Measurements from ENCODE around the gene FAM76A. TPM values are rescaled to one million over a fixed set of nuclear protein-coding genes. Genes with fewer than 3 reads are reported as not detected.

Gene FAM76A
- total and polyA plus RNA-seq, 2 donors (not counting 1 experiment from before 2014, with no cell fraction given), result 13.5 to 17.5 TPM

GRCh38 chr1:27778056-27778455, 52.3 kb downstream of the FAM76A start:
- Histone ChIP-seq H3K4me1 (ENCODE audit: control insufficient read depth, extremely low read depth, insufficient read depth, low read length) (no peaks in the 10 kb centered on the region), H3K79me2 (ENCODE audit: control insufficient read depth, insufficient read depth, low read length) (peaks cover 64% of the 10 kb centered on the region), H4K20me1 (ENCODE audit: control insufficient read depth, extremely low read depth, insufficient read depth, low read length) (no peaks in the 10 kb centered on the region), H3K9ac (ENCODE audit: insufficient read depth, low read length) (no peak overlapping the region), H3K9me3 (ENCODE audit: control insufficient read depth, insufficient read depth, low read depth, low read length) (no peaks in the 10 kb centered on the region), H3K4me2 (ENCODE audit: extremely low read depth, insufficient read depth, low read length) (no peak overlapping the region), H3K36me3 (ENCODE audit: control insufficient read depth, insufficient read depth, low read length) (no peaks in the 10 kb centered on the region), H3K27ac (ENCODE audit: insufficient read depth, low read length) (no peak overlapping the region), H3K27me3 (ENCODE audit: control insufficient read depth, insufficient read depth, low read length) (no peaks in the 10 kb centered on the region), H3K4me3 (replicated peaks in 1 of 4; ENCODE audit: control extremely low read depth in 1 of 4, insufficient read depth in 1 of 4, low read depth in 3 of 4, low read length in 4 of 4) (no peak overlapping the region), H2AFZ (ENCODE audit: low read length) (no peak overlapping the region)
- TF ChIP-seq, protein P1, sequence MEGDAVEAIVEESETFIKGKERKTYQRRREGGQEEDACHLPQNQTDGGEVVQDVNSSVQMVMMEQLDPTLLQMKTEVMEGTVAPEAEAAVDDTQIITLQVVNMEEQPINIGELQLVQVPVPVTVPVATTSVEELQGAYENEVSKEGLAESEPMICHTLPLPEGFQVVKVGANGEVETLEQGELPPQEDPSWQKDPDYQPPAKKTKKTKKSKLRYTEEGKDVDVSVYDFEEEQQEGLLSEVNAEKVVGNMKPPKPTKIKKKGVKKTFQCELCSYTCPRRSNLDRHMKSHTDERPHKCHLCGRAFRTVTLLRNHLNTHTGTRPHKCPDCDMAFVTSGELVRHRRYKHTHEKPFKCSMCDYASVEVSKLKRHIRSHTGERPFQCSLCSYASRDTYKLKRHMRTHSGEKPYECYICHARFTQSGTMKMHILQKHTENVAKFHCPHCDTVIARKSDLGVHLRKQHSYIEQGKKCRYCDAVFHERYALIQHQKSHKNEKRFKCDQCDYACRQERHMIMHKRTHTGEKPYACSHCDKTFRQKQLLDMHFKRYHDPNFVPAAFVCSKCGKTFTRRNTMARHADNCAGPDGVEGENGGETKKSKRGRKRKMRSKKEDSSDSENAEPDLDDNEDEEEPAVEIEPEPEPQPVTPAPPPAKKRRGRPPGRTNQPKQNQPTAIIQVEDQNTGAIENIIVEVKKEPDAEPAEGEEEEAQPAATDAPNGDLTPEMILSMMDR (conservative IDR thresholded peaks at IDR 0.05 in 1 of 2, IDR thresholded peaks at IDR 0.05 in 1 of 2; ENCODE audit: low read depth in 1 of 2, low read length in 2 of 2), result no peak
- TF ChIP-seq EZH2 (IDR thresholded peaks at IDR 0.05; ENCODE audit: low read length, missing control alignments), result no peak
- DNase-seq (ENCODE audit: low read depth in 2 of 2), result no peak

GRCh38 chr1:27779122-27779521, 53.4 kb downstream of the FAM76A start:
- no peak overlapping the region for H3K27ac ChIP-seq (ENCODE audit: insufficient read depth, low read length)
- H3K79me2 ChIP-seq (ENCODE audit: control insufficient read depth, insufficient read depth, low read length), result peaks cover 59% of the 10 kb centered on the region
- TF ChIP-seq EZH2 (IDR thresholded peaks at IDR 0.05; ENCODE audit: low read length, missing control alignments), result no peak
- TF ChIP-seq, protein P1 (conservative IDR thresholded peaks at IDR 0.05 in 1 of 2, IDR thresholded peaks at IDR 0.05 in 1 of 2; ENCODE audit: low read depth in 1 of 2, low read length in 2 of 2), result no peak
- H3K4me3 ChIP-seq (replicated peaks in 1 of 4; ENCODE audit: control extremely low read depth in 1 of 4, insufficient read depth in 1 of 4, low read depth in 3 of 4, low read length in 4 of 4), result no peak overlapping the region
- no peak overlapping the region for H3K9ac ChIP-seq (ENCODE audit: insufficient read depth, low read length)
- no peaks in the 10 kb centered on the region for H3K9me3 ChIP-seq (ENCODE audit: control insufficient read depth, insufficient read depth, low read depth, low read length)
- DNase-seq (ENCODE audit: low read depth in 2 of 2), result no peak
- no peaks in the 10 kb centered on the region for H4K20me1 ChIP-seq (ENCODE audit: control insufficient read depth, extremely low read depth, insufficient read depth, low read length)
- no peaks in the 10 kb centered on the region for H3K4me1 ChIP-seq (ENCODE audit: control insufficient read depth, extremely low read depth, insufficient read depth, low read length)
- H3K36me3 ChIP-seq (ENCODE audit: control insufficient read depth, insufficient read depth, low read length), result no peaks in the 10 kb centered on the region
- no peak overlapping the region for H3K4me2 ChIP-seq (ENCODE audit: extremely low read depth, insufficient read depth, low read length)
- no peaks in the 10 kb centered on the region for H3K27me3 ChIP-seq (ENCODE audit: control insufficient read depth, insufficient read depth, low read length)
- H2AFZ ChIP-seq (ENCODE audit: low read length), result no peak overlapping the region

DNA sequence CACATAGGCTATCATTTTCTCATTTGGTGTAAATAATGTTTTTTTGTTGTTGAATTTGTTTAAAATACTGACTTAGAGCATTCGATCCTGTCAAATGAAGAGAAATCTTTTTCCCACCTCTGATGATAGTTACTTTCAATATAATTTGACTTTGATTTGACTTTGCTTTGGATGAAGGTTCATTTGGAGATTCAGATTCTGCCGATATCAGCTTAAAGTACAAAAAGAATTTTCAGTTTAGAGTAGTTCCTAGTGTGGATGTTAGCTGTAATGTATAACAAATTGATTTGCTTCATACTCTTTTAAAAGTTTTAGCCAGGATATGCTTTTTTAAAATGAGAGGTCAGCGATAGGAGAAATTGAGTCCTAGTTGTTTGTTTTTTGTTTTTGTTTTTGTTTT, 57.2 kb downstream of the FAM76A start:
- Histone ChIP-seq H4K20me1 (ENCODE audit: control insufficient read depth, extremely low read depth, insufficient read depth, low read length) (no peaks in the 10 kb centered on the region), H3K4me2 (ENCODE audit: extremely low read depth, insufficient read depth, low read length) (no peak overlapping the region), H3K9me3 (ENCODE audit: control insufficient read depth, insufficient read depth, low read depth, low read length) (no peaks in the 10 kb centered on the region), H3K79me2 (ENCODE audit: control insufficient read depth, insufficient read depth, low read length) (peaks cover 40% of the 10 kb centered on the region), H3K9ac (ENCODE audit: insufficient read depth, low read length) (no peak overlapping the region), H3K4me1 (ENCODE audit: control insufficient read depth, extremely low read depth, insufficient read depth, low read length) (no peaks in the 10 kb centered on the region), H3K27ac (ENCODE audit: insufficient read depth, low read length) (no peak overlapping the region), H3K36me3 (ENCODE audit: control insufficient read depth, insufficient read depth, low read length) (no peaks in the 10 kb centered on the region), H3K27me3 (ENCODE audit: control insufficient read depth, insufficient read depth, low read length) (no peaks in the 10 kb centered on the region), H2AFZ (ENCODE audit: low read length) (no peak overlapping the region), H3K4me3 (replicated peaks in 1 of 4; ENCODE audit: control extremely low read depth in 1 of 4, insufficient read depth in 1 of 4, low read depth in 3 of 4, low read length in 4 of 4) (no peak overlapping the region)
- TF ChIP-seq EZH2 (IDR thresholded peaks at IDR 0.05; ENCODE audit: low read length, missing control alignments), result no peak
- TF ChIP-seq, protein P1 (conservative IDR thresholded peaks at IDR 0.05 in 1 of 2, IDR thresholded peaks at IDR 0.05 in 1 of 2; ENCODE audit: low read depth in 1 of 2, low read length in 2 of 2), result no peak
- no peak for DNase-seq (ENCODE audit: low read depth in 2 of 2)
